ENCODE measurements around the gene SOCS6.

Gene SOCS6

GRCh38 chr18:70289351-70290312 lies 787 bp downstream of the SOCS6 start:
- no peak for DNase-seq

- DNase-seq: no peak
Observed at GRCh38 chr18:70290482-70291294, 1.8 kb downstream of the SOCS6 start.

GRCh38 chr18:70291295-70291574 lies 2.4 kb downstream of the SOCS6 start:
- DNase-seq: no peak

GRCh38 chr18:70292628-70293027 lies 3.8 kb downstream of the SOCS6 start:
- no peak for DNase-seq

GRCh38 chr18:70293166-70293565 lies 4.3 kb downstream of the SOCS6 start:
- DNase-seq: no peak

- DNase-seq: no peak
Observed at GRCh38 chr18:70294471-70295191, 5.8 kb downstream of the SOCS6 start.

- DNase-seq: no peak
Observed at GRCh38 chr18:70295192-70296188, 6.6 kb downstream of the SOCS6 start.

- no peak for DNase-seq
Observed at GRCh38 chr18:70296289-70296688, 7.4 kb downstream of the SOCS6 start.

GRCh38 chr18:70296781-70297180 lies 7.9 kb downstream of the SOCS6 start:
- DNase-seq: no peak

- no peak for DNase-seq
Observed at GRCh38 chr18:70299393-70299792, 10.5 kb downstream of the SOCS6 start.

GRCh38 chr18:70301667-70302066 lies 12.8 kb downstream of the SOCS6 start:
- DNase-seq: no peak

GRCh38 chr18:70308555-70309294 lies 19.9 kb downstream of the SOCS6 start:
- DNase-seq: no peak

- no peak for DNase-seq
Observed at GRCh38 chr18:70310560-70311320, 21.9 kb downstream of the SOCS6 start.

- no peak for DNase-seq
Observed at GRCh38 chr18:70311726-70312125, 22.9 kb downstream of the SOCS6 start.

GRCh38 chr18:70313640-70314039 lies 24.8 kb downstream of the SOCS6 start:
- DNase-seq: no peak

GRCh38 chr18:70314151-70314782 lies 25.4 kb downstream of the SOCS6 start:
- no peak for DNase-seq

GRCh38 chr18:70319187-70319586 lies 30.3 kb downstream of the SOCS6 start:
- no peak for DNase-seq

GRCh38 chr18:70321616-70322015 lies 32.8 kb downstream of the SOCS6 start:
- no peak for DNase-seq

GRCh38 chr18:70322385-70322784 lies 33.5 kb downstream of the SOCS6 start:
- no peak for DNase-seq

- DNase-seq: no peak
Observed at GRCh38 chr18:70322928-70323327, 34.1 kb downstream of the SOCS6 start.
